NCI-H2107 (cell line): ENCODE results near the gene POMGNT2.
"Not testable (repeated sequence)": the region's sequence is repeated elsewhere in the genome, so short reads cannot be mapped to it uniquely, and the experiment has no call there.

Source experiments
- DNase-seq: peaks from one replicate; lab custom pipeline; 2025; lab: John Stamatoyannopoulos, UW

The POMGNT2 gene

DNA sequence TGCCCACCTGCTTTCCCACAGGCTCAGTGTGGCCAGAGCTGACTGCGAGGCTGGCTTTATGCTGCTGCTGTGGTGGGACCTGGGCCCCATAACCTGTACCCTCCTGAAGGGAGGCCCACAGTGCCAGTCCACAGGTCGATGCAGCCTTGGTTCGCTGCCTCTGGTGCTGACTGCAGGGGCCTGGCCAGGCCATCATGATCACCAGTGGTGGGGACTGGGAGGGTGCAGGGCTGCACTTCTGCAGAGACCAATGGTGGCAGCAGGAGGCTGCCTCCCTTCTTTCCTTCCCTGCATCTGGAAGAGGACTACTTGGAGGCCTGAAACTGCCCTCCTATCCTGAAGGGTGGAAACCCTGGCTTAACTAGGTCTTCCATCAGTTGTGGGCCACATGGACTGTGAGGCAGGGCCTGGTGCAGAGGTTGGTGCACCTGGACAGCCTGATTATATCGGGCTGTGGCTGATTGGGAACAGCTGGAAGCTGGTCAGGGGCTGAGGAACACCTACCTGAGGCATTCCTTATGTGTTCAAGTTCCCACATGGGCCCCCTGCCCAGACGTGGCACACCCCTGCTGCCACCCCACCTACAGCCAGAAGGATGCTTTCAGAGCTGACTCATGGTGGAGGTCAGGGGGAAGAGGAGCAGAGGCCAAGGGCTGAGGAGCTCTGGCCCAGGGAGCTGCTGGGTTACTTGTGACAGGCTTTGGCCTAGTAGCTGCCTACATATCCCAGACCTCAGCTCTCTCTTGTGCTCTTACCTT, 29.8 kb downstream of the POMGNT2 start:
- no peak for DNase-seq

GRCh38 chr3:43074901-43075689, 30.8 kb downstream of the POMGNT2 start:
- DNase-seq = no peak

- DNase-seq = no peak
Observed at GRCh38 chr3:43074482-43074881, 31.4 kb downstream of the POMGNT2 start.

DNA sequence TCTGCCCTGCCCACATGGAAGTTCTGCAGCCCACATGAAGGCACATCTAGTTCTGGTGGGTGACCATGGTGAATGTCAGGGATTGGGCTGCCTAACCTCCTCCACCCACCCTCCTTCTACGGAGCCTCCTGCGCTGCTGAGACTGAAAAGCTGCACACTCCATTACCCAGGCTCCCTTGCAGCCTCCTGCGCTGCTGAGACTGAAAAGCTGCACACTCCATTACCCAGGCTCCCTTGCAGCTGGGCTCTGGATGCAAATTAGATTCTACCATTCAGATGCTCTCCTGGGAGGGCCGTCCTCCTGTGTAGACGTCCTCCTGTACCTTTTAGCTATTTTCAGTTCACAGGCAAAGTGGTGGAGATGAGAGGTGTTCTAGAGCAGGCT, 32.1 kb downstream of the POMGNT2 start:
- no peak for DNase-seq

DNA sequence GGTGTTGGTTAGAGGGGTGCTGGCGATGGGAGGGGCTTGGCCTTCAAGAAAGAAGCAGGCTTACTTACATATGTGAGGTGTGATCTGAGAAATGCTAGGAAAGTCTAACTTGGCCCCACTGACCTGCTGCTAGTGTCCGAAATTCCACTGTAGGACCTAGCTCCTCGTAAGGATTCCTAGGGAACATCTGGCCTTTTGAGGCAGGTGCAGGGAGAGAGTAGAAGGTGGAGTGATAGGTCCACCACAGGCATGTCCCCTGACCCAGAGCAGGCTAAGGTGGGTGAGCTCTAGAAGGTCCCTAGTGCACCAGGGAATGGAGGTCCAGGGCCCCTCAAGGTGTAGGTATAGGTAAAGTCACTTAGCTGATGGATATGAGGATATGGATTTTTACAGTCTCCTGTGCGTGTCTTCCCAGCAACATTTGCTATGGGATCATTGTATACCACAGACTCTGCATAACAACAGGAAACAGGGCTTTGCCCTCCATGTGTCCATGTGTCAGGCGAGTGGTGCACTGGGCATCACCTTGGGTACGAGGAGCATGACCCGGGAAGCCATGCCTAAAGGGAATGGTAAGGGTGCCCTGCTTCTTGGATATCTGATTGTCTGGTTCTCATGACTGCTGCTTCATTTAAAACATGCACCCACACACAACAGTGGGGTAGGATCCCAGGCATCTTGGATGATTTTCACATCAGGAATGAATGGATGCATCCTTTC, 32.6 kb downstream of the POMGNT2 start:
- no peak for DNase-seq

DNA sequence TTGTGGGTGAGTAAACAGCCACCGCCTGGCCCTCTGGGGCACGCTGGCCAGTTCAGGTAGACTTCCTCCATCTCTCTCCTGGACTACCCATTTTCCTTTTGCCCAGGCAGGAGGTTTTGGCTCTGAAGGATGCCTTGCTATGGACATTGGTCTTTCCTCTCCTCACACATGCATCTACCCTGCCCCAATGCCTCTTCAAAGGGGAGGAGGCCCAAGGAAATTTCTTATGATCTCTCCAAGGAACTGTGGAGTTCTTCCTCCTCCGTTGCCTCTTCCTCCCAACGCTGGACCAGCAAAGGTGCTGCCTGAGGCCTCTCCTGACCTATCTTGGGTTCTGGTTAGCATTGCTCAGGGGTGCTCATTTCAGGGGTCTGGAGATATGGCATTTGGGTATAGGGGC, 33.5 kb downstream of the POMGNT2 start:
- no peak for DNase-seq

DNA sequence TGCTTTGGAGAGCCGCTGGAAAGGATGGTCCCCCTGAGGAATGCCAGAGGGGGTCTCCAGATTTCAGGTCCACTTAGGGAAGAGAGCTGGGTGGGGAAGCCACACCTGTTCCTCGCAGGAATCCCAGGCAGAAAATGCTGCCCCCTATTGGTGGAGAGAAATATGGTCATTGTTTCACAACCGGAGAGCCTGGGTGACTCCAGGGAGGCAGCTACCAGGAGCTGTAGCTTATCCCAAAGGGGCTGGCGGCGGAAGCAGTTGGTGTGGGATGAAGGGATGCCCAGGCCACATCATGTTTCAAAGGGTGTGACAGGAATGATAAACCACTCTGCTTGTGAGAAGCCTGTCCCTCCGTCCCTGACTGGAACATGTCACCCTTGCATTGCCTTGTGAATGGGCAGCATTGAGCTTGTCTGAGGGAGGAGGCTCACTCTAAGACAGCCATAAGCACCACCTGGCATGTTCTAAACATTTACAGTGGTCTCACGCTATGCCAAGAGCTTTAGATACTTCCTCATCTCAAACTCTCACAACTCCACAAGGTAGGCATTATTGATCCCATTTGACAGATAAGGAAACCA, 34.5 kb downstream of the POMGNT2 start:
- DNase-seq = no peak

- not testable (repeated sequence) for DNase-seq
Observed at GRCh38 chr3:43070670-43071069, 35.2 kb downstream of the POMGNT2 start.

DNA sequence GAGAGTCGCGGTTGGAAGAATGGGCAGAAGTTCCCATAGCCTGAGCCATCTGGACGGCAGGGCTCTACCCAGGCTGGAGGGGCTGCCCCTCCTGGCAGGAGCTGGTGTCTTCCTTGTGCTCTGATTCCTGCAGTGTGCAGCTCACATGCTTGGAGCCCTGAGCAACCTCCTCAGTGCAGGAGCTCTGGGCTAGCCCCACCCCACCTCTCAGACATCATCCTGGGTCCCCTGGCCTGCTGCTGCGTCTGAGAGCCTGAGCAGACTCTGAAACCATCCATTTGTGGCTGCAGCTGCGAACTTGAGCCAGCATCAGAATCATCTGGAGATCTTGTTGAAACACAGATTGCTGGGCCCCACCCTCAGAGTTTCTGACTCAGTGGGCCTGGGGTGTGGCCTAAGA, 42.8 kb downstream of the POMGNT2 start:
- DNase-seq = no peak

GRCh38 chr3:43062564-43063040, 43.3 kb downstream of the POMGNT2 start:
- no peak for DNase-seq

DNA sequence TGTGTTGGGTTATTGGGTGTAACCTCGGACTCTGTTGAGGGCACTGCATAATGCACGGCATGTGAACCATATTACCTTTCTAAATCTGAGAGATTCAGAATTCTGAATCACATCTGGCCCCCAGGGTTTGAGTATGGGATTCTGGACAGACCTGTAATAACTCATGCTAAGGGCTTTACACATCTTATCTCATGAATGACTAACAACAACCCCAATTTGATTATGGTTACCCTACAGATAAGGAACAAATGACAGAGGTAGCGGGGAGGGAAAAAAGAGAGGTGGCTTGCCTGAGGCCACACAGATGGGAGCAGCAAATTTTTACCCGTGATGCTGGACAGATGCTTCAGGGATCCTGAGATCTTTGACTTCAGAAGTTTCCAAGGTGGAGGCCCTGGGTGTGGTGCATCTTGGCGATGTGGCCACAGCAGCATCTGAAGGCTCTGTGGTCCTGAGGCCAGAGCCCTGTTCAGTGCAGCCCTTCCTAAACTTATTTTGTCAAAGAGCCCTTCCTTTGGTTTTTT, 43.8 kb downstream of the POMGNT2 start:
- no peak for DNase-seq

- DNase-seq = no peak
Observed at GRCh38 chr3:43061101-43061895, 44.6 kb downstream of the POMGNT2 start.

DNA sequence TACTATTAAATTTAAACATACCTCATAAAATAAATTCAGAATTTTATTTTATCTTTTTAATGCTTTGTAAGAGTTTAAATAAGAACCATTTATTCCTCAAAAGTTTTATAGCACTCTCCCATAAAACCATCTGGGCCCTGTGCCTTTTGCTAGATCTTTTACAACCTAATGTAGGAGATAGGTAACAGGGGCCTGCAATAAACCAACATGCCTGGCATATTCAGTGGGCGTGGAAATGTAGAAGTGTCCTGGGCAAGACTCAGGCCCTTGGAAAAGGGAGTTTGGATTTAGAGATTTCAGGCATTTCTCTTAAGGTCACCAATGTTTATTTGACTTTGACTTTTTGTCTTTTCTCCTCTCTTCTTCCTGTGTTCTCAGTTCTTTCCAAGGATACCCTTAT, 46.4 kb downstream of the POMGNT2 start:
- no peak for DNase-seq

- DNase-seq = no peak
Observed at GRCh38 chr3:43055806-43056770, 49.8 kb downstream of the POMGNT2 start.

- DNase-seq = no peak
Observed at GRCh38 chr3:43055393-43055792, 50.5 kb downstream of the POMGNT2 start.

- DNase-seq = no peak
Observed at GRCh38 chr3:43054754-43055153, 51.1 kb downstream of the POMGNT2 start.

DNA sequence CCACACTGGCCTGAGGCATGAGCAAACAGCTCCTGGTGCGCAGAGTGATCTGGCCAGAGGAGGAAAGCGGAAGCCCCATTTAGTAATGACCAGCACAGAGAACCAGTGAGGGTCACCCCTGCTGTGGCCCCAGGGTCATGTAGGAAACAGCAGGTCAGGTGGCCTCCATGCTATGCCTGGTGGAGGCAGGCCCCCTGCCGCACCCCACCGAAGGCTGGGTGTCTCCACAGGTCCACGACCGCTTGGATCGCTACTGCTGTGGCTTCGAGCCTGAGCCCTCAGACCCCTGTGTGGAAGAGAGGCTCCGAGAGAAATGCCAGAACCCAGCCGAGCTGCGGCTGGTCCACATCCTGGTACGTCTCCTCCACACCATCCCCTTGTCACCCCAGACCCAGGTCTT, 52.6 kb downstream of the POMGNT2 start:
- DNase-seq = no peak

DNA sequence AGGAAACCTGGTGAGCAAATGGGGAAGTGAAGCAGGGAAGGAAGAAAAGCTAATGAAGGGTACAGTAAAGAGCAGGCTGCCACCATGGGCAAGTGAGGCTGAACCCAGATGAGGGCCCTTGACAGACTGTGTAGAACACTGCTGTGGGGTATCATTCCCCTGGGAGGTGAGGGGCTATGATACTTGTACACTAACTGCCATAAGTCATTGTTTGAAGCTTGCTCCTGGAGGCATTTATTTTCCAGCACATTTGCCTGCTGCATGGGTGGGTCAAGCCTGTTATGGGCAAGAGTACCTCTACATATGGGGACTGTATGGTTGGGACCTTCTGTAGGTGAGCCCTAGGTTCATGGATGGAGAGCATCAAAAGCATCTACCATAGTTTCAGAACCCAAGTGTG, 57.4 kb downstream of the POMGNT2 start:
- DNase-seq = no peak

DNA sequence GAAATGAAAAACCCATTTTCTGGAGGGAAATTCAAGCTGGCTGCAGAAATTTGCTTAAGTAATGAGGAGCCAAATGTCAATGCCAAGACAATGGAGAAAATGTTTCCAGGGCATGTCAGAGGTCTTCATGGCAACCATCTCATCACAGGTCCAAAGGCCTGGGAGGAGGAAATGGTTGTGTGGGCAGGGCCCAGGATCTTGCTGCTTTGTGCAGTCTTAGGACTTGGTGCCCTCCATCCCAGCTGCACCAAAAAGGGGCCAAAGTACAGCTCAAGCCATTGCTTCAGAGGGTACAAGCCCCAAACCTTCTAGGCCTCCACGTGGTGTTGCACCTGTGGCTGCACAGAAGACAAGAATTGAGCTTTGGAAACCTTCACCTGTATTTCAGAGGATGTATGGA, 59.3 kb downstream of the POMGNT2 start:
- DNase-seq = no peak

DNA sequence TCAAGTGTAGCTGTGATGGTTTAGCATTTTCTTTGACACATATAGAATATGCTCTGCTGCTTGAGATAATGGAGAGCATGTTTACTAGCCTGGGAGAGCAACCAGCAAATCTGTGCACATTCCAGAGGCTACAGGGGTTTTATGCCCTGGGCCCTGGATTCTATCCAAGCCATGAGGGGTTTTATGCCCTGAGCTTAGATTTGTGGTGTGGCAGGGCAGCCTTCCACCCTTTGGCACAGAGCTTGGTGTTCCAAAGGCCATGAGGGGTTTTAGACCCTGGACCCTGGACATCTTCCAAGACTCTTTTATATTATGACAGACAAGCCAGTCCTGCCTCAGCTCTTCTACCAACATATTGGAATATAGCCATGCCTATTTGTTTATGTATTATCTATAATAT, 60.8 kb downstream of the POMGNT2 start:
- DNase-seq = not testable (repeated sequence)
